Activated effector memory CD4-positive, alpha-beta T cell treated with Interleukin-2 at 50 U/mL for 16 hours (primary cell): Measurements from ENCODE around the gene MYO1G.
"Not testable (repeated sequence)": the region's sequence is repeated elsewhere in the genome, so short reads cannot be mapped to it uniquely, and the experiment has no call there.

ENCODE experiments used
- DNase-seq: peaks from one replicate; pipeline ENCODE4 v3.0.0-alpha.2; 2020

Gene MYO1G

DNA sequence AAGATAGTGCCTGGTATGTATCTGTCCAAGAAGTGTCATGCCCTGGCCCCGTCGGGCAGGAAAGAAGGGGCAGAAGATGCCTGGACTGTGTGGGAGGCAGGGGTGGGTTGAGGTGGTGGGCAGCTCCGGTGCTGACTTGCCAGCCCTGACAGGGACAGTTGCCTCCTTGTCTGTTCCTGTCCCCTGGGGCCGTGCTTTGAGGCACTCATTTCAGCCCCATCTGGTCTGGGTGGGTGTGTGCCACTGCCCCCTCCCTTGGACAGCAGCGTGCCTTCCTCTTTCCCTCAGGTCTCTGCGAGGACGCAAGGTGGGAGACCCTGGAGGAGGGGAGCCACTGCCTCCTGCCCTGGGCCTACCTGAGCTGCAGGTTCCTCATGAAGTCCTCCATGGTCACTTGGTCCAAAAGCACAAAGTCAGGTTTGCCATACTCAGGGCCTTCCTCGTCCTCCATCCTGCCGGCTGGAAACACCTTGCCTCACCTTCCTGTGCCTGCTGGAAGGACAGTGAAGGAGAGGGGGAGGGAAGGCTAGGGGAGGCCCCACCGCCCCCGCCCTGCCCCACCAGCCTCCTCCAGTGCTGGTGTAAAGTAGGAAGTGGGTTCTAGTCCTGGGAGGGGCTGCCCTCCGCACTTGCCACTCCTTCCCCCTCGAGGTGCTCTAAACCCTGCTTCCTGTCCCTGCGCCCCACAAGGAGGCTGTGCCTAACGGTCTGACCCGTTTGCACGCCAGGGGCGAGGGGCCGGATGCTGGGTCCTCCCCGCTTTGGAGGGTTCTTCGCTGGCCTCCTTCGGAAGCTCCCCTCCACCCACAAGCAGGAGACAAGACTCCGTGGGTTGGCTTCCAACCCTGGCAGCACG lies at the start of gene MYO1G:
TSS of gene MYO1G (minus strand) at position 505 of the 856 bp plus-strand sequence. CDS start at position 451, 54 bp downstream.
- DNase-seq = peak; percentile 92

DNA sequence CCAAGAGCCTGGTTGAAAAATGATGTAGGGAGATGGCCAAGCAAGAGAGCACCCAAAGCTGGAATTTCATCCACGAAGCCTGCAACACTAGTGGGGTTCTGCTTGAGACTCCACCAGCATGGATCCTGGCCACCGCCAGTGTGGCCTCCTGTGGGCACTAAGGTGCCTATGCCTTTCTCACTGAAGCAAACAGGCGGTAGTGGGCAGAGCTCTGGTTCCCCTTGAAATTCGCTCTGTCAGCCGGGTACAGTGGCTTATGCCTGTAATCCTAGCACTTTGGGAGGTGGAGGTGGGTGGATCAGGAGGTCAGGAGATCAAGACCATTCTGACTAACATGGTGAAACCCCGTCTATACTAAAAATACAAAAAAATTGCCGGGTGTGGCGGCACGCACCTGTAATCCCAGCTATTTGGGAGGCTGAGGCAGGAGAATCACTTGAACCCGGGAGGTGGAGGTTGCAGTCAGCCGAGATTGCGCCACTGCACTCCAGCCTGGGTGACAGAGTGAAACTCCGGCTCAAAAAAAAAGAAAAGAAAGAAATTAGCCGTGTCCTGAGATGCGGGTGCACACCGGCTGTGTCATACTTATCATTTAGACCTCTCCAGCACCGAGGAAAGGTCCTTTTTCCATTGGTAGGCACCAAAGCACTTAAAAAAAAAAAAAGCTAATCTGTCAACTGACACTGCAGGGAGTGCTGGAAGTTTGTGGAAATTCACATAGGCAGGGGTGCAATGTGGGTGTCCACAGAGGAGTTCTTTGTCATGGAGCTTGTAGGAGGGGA lies 49.5 kb upstream of the MYO1G start:
- no peak for DNase-seq

- no peak for DNase-seq
These were observed 48.9 kb upstream of the MYO1G start for GRCh38 chr7:45027774-45028114.

GRCh38 chr7:45026984-45027773 lies 48.4 kb upstream of the MYO1G start:
- DNase-seq = peak; percentile 25

GRCh38 chr7:45026013-45026412 lies 47.2 kb upstream of the MYO1G start:
- DNase-seq = no peak

DNA sequence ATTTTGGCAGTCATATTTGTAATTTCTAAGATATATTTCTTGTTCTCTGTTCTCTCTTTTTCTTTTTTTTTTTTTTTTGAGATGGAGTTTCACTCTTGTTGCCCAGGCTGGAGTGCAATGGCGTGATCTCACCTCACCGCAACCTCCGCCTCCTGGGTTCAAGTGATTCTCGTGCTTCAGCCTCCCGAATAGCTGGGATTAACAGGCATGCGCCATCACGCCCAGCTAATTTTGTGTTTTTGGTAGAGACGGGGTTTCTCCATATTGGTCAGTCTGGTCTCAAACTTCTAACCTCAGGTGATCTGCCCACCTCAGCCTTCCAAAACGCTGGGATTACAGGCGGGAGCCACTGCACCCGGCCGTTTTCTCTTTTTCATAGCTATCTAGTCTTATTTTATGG lies 46.7 kb upstream of the MYO1G start:
- not testable (repeated sequence) for DNase-seq

DNA sequence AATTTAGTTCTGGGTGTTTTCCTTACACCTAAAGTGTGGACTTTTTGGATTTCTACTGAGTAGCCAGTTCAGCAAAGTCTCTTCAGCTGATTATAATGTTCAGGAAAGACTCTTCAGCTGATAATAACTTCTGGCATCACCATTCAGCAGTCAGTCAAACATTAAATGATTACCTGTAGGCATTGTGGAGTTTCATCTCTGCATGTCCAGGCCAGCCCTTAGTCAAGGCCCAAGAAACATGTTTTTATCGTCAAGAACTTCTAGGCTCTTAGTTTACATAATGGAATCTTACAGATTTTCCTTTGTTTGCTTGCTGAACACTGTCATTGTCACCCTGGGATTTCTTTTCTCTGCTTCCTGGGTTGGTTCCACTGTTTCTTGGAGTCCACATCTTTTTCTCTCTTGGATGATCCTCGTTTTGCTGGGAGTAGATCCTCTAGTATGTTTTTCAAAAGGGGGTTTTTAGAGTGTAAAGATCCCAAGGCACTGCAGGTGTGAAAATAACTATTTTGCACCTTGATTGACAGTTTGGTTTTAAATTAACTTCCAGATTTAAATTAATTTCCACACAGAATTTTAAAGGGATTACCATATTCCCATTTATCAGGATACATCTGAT lies 45.4 kb upstream of the MYO1G start:
- DNase-seq = no peak

DNA sequence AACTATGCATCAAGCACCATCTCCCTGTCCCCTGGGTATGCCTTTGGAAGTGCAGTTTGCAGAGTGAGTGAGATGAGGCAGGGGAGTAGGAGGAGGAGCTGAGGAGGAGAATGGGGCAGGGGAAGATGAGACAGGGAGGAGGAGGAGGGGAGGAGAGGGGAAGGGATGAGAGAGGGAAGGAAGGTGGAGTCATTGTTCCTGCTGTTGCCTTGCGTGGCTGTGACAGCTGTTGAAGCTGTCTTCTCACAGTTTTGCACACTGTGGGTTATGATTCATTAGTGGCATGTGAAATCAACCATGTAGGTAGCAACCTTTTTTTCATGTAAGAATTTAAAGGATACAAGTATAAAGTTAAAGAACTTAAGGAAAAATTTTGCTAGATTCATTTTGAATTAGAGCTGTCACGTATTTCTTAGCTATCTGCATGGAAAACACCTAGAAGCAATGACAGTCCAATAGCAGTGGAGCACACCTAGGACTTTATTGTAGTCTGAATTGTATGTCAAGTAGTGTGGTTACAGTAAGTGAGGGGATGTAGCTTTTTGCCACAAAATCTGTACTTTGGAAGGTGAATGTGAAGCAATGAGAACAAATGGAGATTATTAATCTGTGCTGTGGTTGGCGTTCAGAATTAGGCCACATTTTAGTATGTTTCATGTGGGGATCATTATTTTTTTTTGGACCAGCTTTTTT lies 42.9 kb upstream of the MYO1G start:
- DNase-seq = no peak

DNA sequence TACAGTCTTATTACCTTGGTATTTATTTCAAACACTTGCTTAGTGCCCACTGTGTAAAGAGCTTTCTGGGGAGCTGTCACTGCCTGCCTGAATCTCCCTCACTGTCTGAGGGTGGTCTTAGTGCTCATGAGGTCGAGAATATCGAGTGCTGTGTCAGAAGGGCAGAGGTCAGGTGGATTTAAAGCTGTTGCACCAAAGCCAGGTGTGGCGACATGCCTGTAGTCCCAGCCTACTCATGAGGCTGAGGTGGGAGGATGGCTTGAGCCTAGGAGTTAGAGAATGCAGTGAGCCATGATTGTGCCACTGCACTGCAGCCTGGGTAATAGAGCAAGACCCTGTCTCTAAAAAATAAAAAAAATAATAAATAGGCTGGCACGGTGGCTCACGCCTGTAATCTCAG lies 42.1 kb upstream of the MYO1G start:
- DNase-seq = no peak

DNA sequence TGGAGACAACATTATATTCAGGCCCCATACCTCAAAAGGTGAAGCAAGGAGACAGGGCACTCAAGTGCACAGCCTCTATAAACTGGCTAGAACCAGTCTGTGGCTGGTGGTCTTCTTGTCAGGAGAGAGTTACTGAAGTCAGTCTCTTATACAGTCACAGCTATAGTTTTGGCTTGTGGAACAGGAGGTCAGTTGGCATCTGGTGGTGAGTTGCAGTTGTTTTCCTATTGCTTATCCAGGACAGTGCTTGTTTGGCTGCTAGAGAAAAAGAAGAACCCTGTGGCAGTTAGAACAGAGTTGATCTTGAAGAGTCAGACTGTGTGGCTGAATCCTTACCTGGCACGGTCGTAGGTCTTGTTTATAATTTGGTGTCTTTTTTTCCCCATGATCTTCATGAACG lies 38.4 kb upstream of the MYO1G start:
- DNase-seq = no peak

GRCh38 chr7:45015313-45015712 lies 36.5 kb upstream of the MYO1G start:
- DNase-seq = no peak

GRCh38 chr7:45013465-45013967 lies 34.7 kb upstream of the MYO1G start:
- DNase-seq = no peak

- no peak for DNase-seq
These were observed 28.9 kb upstream of the MYO1G start for GRCh38 chr7:45007571-45008328.

DNA sequence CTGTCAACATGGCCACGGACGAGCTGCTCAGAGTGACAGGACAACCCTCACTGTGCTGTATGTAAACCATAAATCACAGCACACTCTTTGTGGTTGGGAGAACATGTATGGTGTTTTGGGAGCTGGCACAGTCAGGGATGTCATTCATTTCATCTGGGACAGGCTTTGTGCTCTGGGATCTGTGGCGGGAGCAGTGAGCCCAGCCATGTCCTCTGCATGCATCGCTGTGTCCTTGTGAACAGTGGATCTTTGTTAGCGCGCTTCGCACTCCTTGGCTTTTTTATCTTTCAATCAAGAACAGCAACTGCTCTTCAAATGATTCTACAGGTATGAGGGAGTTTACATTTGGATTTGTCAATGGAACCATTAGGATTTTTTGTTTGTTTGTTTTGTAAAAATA lies 28.3 kb upstream of the MYO1G start:
- DNase-seq = no peak

GRCh38 chr7:45003789-45004188 lies 25.0 kb upstream of the MYO1G start:
- no peak for DNase-seq

DNA sequence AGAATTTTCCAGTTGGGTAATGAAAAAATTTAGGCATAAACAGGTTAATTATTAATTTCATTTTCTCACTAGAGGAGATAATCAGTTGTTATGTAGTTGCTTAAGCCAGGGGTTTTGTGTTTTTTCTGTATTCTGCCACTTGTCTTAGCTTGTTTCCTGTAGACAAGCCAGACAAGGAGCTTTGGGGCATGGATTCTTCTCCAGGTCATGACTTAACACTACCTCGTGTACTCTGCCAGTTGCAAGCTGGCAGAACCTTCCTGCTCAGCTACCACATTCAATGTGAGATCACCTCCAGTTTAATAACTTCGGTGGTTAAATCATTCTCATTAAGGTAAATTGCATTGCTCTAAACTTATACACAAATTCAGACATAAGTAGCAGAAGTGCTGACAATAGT lies 23.0 kb upstream of the MYO1G start:
- DNase-seq = no peak

GRCh38 chr7:45001138-45001694 lies 22.4 kb upstream of the MYO1G start:
- DNase-seq = peak; percentile 55

- DNase-seq = no peak
These were observed 21.5 kb upstream of the MYO1G start, which contains the start of gene CCM2 for GRCh38 chr7:45000093-45001032. Gene CCM2 (plus strand): TSS chr7:45000201. CDS start chr7:45000334, 133 bp downstream.

- DNase-seq = peak; percentile 98
These were observed 20.7 kb upstream of the MYO1G start for GRCh38 chr7:44999245-45000092.
